AG04449 (cell line): ENCODE data around the gene PPARD.
A peak's percentile ranks its signal among the peaks of the same experiment; 100 is the strongest.

Experiments
- CTCF ChIA-PET: fragments of 350-600 bp; formaldehyde crosslinking; extraction: SDS; loops from one replicate; lab custom pipeline; 2021; ENCODE audit warnings: antibody characterized with exemption; lab: Yijun Ruan, JAX
- POLR2A ChIA-PET: fragments of 400-600, 350-600 bp; formaldehyde crosslinking; extraction: SDS; loops from one replicate; lab custom pipeline; 2020; ENCODE audit warnings: antibody characterized with exemption, inconsistent platforms; lab: Yijun Ruan, JAX
- DNase-seq: peaks from one replicate; pipeline ENCODE4 v3.0.0-alpha.2; 2010; ENCODE audit warnings: low read depth, low spot score
- H3K4me3 ChIP-seq: 2 replicates; pipeline ENCODE4 v1.5.1; 2011; ENCODE audit warnings: low read depth, mild to moderate bottlenecking, control low read depth, low read length
- CTCF ChIP-seq: IDR thresholded peaks from one replicate; pipeline ENCODE4 v1.5.1; 2011; ENCODE audit warnings: mild to moderate bottlenecking, moderate library complexity, low read length, control low read depth, inconsistent platforms; ENCODE audit not compliant: insufficient read depth; ENCODE audit errors: missing control alignments

Gene PPARD

GRCh38 chr6:35366204-35366596 is 23.8 kb downstream of the PPARD start:
- ChIA-PET POLR2A (no interaction called here), CTCF (interaction anchor here (1.0 kb wide), 1 partner anchor 23 kb away, joined by 3 read pairs; the partner anchor contains the start of gene PPARD)
- TF ChIP-seq CTCF: no peak
- no peak for DNase-seq
- no peak overlapping the region for H3K4me3 ChIP-seq

DNA sequence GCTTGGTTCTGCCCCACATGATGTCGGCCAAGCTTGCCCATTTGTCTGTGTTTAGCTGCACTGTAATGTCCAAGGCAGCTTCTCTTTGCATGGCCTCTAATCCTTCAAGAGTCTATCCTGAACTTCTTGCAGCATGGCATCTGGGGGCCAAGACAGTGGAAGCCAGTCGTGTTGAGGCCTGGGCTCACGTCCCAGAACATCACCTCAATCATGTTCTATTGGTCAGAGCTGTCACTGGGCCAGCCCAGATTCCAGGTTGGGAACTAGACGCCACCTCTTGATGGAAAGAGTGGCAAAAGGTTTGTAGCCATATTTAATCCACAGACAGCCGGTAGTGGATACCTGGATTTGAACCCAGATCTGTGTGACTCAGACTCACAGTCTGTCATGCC is 25.3 kb downstream of the PPARD start:
- no peak for DNase-seq
- ChIA-PET CTCF (interaction anchor here (0.6 to 1.7 kb wide), 5 partner anchors 10 to 81 kb away, joined by 3 to 6 read pairs (median 5); partner anchors contain the start of gene PPARD), POLR2A (no interaction called here)
- TF ChIP-seq CTCF: no peak
- H3K4me3 ChIP-seq: no peak overlapping the region

- CTCF ChIA-PET: interaction anchor here (1.2 to 1.7 kb wide), 5 partner anchors 11 to 81 kb away, joined by 4 to 6 read pairs (median 5); partner anchors contain the start of gene PPARD
Observed at GRCh38 chr6:35368038-35368887, 25.9 kb downstream of the PPARD start.

DNA sequence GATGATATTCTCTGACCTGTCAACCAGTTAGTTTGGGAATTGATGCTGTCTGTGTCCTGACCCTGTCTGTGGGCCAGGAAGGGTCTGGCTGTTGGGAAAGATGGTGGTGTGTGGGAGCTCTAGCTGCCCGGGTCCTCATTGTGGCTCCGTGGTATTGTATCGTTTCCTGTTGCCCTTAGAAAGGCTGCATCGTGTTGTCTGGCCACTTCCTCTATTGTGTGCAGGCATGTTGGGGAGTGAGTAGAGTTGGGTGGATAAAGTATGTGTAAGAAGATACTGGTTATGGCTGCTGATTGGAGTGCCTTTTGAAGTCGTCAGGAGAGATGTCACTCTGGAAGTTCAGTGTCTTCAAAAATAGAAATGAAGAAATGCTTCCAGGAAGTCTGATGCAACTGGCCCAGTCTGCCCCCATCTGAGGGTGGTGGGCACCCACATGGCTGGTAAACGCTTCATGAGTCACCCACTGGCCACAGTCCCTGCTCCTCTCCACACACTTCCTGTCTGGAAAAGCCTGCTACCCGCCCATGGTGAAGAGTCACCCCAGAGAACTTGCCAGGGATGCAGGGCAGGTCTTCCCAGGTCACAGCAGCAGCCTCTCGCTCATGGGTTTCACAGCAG is 27.9 kb downstream of the PPARD start:
- peak overlapping the region; percentile 20 for H3K4me3 ChIP-seq
- DNase-seq: peak; percentile 96
- no peak for TF ChIP-seq CTCF
- POLR2A ChIA-PET: interaction anchor here (0.9 kb wide), 1 partner anchor 55 kb away, joined by 3 read pairs; no protein-coding TSS in a partner anchor
- CTCF ChIA-PET: interaction anchor here (1.3 to 1.4 kb wide), 2 partner anchors 24 to 50 kb away, joined by 4 to 5 read pairs; no protein-coding TSS in a partner anchor

More at GRCh38 chr6:35368038-35368887, 25.9 kb downstream of the PPARD start:
- no peak for TF ChIP-seq CTCF
- peak; percentile 75 for DNase-seq
- no peak overlapping the region for H3K4me3 ChIP-seq
- POLR2A ChIA-PET: no interaction called here

GRCh38 chr6:35370785-35371493 is 28.6 kb downstream of the PPARD start:
- H3K4me3 ChIP-seq: no peak overlapping the region
- CTCF ChIA-PET: interaction anchor here (1.0 to 1.7 kb wide), 5 partner anchors 11 to 49 kb away, joined by 3 to 5 read pairs (median 4); no protein-coding TSS in a partner anchor
- no peak for DNase-seq
- TF ChIP-seq CTCF: no peak
- POLR2A ChIA-PET: interaction anchor here (0.9 kb wide), 1 partner anchor 54 kb away, joined by 3 read pairs; no protein-coding TSS in a partner anchor
